ENCODE results near the gene ASB7.
"Not testable (repeated sequence)": the region's sequence is repeated elsewhere in the genome, so short reads cannot be mapped to it uniquely, and the experiment has no call there.

ASB7 gene, protein sequence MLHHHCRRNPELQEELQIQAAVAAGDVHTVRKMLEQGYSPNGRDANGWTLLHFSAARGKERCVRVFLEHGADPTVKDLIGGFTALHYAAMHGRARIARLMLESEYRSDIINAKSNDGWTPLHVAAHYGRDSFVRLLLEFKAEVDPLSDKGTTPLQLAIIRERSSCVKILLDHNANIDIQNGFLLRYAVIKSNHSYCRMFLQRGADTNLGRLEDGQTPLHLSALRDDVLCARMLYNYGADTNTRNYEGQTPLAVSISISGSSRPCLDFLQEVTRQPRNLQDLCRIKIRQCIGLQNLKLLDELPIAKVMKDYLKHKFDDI

DNA sequence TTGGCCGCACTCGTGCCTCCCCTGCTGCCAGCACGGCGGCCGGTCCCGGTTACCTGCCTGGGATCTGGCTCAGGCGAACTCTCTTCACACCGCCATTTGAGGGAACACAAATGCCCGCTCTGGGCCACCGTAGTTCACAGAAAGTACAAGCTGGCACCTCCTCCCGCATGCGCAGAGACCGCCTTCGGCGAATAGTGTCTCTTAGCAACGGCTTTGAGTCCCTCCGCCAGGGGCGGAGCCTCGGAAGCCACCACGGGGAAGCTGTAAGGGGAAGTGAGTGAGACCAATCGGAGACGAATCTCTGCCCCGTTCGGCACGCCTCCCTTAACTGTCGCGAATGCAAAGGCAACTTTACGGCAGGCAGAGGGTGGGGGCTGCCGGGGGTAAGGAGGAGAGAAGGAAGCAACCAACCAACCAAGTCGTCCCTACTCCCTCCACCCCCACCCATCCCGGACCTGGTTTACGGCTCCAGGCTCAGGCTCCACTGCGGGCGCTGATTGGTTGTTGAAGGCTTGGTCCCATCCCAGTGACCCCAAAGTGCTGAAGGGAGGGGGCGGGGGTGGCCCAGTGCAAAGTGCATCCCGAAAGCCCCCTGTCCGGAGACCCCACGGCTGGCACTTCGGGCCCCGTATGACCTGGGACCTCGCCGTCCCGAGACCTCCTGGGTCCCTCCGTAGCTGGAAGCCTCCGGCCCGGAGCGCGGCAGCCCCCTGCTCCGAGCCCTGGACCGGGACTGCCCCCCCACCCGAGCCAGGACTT, at the start of gene ASB7, which contains the start of gene LINS1:
Gene ASB7 (plus strand): TSS at position 526 of the 759 bp plus-strand sequence. CDS start 9,628 bp downstream, outside the sequence.
Gene LINS1 (minus strand): TSS at position 121 of the 759 bp plus-strand sequence. CDS start 21,342 bp downstream, outside the sequence.
- peak; percentile 98 to 99 for DNase-seq

DNA sequence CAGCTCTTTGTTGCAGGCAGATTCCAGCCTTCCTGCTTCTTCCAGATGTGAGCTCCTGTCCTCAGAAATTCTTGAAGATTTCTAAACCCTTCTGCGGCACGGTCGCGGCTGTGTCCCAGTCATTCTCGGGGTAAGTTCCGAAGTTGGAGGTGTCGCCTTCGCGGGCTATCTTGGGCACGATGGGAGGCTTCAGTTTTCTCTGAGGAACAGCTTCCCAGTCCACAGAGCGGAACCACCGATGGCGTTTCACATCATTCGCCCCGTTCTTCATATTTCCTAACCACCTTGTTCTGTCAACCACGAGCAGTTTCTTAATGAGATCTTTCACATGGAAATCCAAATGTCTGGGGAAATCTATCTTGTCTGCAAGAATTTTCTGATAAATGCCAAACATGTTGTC, 48.9 kb upstream of the ASB7 start:
- no peak for DNase-seq

DNA sequence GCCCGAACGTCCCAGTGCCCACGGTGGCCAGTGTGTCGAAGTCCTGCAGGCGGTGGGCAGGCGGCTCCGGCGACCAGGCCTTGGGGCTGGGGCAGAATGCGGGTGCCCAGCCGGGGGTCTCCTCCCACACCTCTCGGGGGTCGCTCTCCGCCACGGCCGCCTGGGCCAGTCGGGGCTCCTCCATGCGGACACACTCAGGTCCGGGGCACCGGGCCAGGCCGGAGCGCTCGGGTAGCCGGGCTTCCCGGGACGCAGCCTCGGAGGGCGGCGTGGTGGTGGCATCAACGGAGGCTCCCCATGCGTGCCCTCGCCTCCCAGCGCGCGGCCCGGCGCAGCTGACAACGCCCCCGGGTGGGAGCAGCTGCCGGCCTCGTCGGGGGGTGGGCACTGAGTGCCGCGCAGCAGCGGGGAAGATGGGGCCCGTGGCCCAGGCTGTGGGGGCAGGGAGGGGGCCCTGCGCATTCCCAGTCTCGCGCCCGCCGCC, 43.6 kb upstream of the ASB7 start:
- DNase-seq, result no peak

DNA sequence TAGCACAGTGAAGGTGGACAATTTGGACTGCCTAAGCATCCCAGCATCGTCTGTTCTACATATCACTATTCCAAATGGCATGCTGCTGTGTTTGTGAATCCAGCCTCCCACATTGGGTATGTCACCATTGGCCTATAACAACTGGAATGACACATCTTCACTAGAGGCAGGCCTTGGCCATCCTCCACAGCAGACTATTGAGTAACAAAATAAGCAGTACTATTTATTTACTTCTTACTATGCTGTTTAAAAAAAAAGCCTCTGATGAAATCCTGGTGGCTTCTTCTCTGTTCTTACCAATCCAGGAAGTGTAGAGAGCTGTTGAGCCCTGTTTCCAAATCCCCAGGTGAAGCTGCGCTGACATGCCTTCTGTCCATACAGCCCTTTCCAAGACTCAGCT, 43.1 kb upstream of the ASB7 start:
- no peak for DNase-seq

GRCh38 chr15:100560323-100560722, 42.1 kb upstream of the ASB7 start:
- DNase-seq, result no peak

GRCh38 chr15:100565591-100565990, 36.8 kb upstream of the ASB7 start:
- no peak for DNase-seq

- no peak for DNase-seq
Observed at GRCh38 chr15:100566850-100567628, 35.4 kb upstream of the ASB7 start.

DNA sequence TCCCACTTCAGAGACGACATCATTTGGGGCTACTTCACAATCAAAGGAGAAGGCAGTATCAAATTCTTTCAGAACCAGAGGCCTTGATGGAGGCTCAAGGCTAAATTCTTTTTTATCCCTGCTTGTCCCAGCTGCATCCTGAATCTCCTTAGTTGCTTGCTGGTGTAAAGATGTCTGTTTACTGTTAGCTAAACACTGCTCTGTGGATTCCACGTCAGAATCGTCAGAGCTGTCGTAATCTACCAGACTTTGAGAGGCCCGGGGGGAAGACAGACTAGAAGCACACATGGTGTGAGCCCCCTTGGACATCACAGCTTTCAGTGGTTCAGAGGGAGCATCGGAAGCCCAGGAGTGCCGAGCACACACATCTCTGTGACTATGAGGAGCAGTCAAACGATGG, 33.0 kb upstream of the ASB7 start:
- no peak for DNase-seq

- no peak for DNase-seq
Observed at GRCh38 chr15:100570275-100570674, 32.1 kb upstream of the ASB7 start.

DNA sequence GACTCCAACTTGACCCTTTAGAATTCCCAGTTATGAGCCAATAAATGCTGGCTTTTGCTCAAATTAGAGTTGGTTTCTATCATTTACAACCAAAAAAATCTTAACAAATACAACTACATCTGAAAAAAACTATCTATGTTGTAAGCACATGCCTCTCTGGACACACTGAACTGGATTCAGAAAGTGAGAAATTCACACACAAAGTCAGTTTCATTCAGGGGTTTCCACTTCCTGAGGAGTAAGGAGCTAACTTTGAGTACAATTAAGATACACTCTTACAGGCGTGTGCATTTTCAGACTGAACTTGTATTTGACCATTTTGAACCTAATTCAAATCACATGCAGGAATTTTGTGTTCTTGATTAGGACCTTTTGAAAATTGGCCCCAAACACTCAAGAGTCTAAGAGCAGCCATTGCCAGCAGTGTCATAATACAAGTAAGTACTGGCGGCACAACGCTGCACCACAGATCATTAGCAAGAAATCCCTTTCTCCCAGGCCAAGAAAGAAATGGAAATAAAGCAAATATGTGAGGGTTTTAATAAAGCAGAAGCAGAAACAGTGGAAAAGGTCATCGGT, 31.6 kb upstream of the ASB7 start:
- no peak for DNase-seq

DNA sequence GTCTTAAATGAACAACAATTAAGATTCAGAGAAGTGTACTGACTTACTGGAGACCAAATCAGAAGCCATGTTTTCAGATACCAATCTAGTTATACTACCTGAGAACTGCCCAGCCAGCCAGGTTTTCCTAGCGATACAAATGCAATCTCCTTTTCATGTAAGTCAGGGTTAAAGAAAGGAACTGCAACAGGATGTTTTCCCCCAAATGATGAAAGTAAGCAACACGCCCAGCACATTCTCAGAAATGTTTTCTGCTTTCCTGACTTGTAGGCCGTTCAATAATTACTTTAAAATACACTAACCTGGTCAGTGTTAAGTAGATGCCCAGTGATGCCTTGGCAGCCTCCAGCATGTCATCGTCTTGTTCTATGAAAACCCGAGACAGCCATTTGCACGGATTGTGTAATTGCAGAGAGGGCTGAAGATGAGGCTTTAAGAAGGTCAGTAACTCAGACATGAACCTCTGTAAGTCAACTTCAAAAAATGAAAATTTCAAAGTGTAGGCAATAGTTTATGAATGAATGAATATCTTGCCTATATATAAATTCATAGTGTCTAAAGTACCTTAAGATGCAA, 30.7 kb upstream of the ASB7 start:
- no peak for DNase-seq

GRCh38 chr15:100572362-100572983, 29.9 kb upstream of the ASB7 start:
- DNase-seq, result no peak

GRCh38 chr15:100573526-100573925, 28.9 kb upstream of the ASB7 start:
- DNase-seq, result no peak

DNA sequence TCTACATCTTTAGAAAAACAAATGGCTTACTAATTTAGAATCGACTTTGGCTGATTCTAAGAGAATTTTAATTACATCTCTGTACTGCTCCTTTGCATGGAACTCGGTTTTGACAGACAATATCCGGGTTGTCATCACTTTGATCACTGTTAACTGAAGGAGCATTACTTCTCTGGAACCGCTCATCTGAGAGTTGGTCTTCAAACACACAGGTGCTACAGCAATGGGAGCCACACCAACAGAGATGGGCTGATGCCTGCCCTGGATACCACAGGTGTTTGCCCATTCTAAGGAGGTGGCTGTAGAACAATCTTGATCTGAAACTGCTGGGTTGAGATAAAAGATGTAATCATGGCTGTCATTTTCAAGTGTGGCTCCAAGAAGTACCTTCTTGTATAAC, 22.0 kb upstream of the ASB7 start:
- DNase-seq, result no peak

- DNase-seq, result no peak
Observed at GRCh38 chr15:100588638-100589242, 13.6 kb upstream of the ASB7 start.

- DNase-seq, result not testable (repeated sequence)
Observed at GRCh38 chr15:100591163-100591562, 11.2 kb upstream of the ASB7 start.

DNA sequence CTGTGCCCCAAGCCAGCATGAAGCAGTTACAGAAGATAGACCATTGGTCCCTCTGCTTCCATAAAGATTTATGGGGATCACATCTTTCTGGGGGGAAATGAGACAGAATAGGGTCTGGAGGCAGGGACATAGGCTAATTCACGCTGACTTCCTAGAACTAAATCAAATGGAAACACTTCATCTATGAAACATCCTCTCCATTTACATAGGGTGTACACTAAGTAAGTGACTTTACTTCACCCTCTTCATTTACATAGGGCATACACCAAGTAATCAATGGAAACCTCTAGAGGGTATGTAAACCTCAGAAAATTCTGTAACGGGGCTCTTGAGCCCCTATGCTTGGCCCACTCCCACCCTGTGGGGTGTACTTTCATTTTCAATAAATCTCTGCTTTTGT, 10.6 kb upstream of the ASB7 start:
- no peak for DNase-seq

DNA sequence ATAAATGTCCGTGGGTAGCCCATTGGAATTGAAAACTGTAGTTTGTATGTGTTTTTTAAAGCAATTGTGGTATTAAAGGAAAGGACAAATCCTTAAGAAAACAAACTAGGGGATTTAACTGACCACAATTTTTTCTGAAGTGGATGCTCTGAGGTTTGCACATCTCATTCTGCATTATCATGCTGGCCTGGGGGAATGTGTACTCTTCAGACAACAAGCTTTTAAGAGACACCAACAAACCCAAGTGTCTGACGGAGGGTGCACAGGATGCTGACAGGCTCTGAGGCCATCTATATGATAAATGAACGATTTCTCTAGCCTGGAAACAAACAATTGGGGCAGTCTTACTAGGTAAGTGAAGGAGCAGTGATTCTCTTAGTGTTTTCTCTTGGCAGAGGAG, 9.5 kb upstream of the ASB7 start:
- no peak for DNase-seq

GRCh38 chr15:100593431-100593830, 9.0 kb upstream of the ASB7 start:
- no peak for DNase-seq

GRCh38 chr15:100595964-100596363, 6.4 kb upstream of the ASB7 start:
- DNase-seq, result no peak

DNA sequence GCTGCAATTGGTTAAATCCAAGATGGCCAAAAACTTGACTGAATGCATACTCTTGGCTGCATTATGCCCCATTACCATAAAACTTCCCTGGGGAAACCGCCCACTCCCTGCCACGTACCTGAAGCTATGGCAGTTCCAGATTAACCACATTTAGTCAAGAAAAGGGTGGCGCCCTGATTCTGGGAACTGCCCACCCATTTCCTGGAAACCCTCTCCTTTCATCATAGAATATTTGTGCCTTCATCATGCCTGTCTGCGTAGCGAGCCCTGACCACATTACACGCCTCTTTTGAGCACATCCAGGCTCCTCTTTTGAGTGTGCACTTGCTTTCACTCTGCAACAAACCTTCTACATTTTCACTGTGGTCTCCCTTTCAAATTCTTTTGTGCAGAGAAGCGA, 5.6 kb upstream of the ASB7 start:
- peak in 1 of 2 donors; percentile 4 for DNase-seq

GRCh38 chr15:100597862-100598261, 4.5 kb upstream of the ASB7 start:
- DNase-seq, result no peak

Measured in bone marrow (tissue), 2 donors.